ENCODE measurements around the gene BRME1. TPM values are rescaled to one million over a fixed set of nuclear protein-coding genes. Genes with fewer than 3 reads are reported as not detected.

The BRME1 gene
- total RNA-seq, 4 donors from 2014 or later: 0.19 to 1.0 (median 0.56) TPM

DNA sequence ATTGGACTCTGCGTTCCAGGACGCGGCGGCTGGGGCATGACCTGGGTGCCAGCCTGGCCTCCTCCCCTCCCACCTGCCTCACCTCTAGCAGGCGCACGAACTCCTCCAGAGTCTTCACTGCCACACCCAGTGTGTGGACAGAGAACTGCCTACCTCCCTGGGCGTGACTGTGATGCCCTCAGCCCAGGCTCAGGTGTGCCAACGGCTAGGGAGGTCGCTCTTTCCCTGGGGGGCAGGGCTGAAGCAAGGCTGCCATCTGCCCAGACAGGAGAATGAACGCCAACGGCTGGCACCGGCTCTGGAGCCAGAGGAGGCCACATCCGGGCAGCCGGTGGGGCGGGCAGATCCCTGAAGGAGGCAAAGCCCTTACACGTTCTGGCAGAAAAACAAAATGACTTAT lies 17.6 kb downstream of the BRME1 start:
- Histone ChIP-seq H3K4me1 (no peaks in the 10 kb centered on the region), H3K27me3 (no peaks in the 10 kb centered on the region), H3K36me3 (no peaks in the 10 kb centered on the region), H3K9me3 (no peaks in the 10 kb centered on the region), H3K4me3 (no peak overlapping the region), H3K27ac (no peak overlapping the region)
- intact Hi-C loops (cut with DNase I; ENCODE audit: low total_unique reads): no loop called here
- in situ Hi-C loops (cut with MboI; ENCODE audit: low sequenced_read_pairs in 4 of 4): loop anchor here (10.0 to 25.0 kb wide), 3 partner anchors 157 to 474 kb away; no protein-coding TSS in a partner anchor
- ATAC-seq (no peak), DNase-seq (no peak)
- TF ChIP-seq, protein P1, sequence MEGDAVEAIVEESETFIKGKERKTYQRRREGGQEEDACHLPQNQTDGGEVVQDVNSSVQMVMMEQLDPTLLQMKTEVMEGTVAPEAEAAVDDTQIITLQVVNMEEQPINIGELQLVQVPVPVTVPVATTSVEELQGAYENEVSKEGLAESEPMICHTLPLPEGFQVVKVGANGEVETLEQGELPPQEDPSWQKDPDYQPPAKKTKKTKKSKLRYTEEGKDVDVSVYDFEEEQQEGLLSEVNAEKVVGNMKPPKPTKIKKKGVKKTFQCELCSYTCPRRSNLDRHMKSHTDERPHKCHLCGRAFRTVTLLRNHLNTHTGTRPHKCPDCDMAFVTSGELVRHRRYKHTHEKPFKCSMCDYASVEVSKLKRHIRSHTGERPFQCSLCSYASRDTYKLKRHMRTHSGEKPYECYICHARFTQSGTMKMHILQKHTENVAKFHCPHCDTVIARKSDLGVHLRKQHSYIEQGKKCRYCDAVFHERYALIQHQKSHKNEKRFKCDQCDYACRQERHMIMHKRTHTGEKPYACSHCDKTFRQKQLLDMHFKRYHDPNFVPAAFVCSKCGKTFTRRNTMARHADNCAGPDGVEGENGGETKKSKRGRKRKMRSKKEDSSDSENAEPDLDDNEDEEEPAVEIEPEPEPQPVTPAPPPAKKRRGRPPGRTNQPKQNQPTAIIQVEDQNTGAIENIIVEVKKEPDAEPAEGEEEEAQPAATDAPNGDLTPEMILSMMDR (IDR thresholded peaks at IDR 0.05 in 4 of 5, conservative IDR thresholded peaks at IDR 0.05 in 1 of 5): no peak
- no peak for TF ChIP-seq POLR2A (IDR thresholded peaks at IDR 0.05)

DNA sequence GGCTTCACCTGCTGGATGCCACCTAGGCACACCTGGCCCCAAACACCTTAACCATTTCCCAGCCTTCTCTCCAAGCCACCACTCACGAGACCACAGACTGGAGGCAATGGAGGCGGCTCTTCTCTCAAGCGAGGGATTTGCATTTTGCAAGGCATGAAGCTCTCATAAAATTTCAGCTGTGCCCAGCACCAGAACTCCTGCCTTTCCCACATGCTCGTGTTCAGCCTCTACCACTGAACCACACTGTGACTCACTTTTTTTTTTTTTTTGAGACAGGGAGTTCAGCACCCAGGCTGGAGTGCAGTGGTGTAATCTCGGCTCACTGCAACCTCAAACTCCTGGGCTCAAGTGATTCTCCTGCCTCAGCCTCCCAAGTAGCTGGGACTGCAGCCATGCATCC lies 18.4 kb downstream of the BRME1 start:
- in situ Hi-C loops (cut with MboI; ENCODE audit: low sequenced_read_pairs in 4 of 4): loop anchor here (10.0 to 25.0 kb wide), 3 partner anchors 157 to 475 kb away; no protein-coding TSS in a partner anchor
- ATAC-seq (no peak), DNase-seq (no peak)
- H3K27me3 ChIP-seq: no peaks in the 10 kb centered on the region
- H3K9me3 ChIP-seq: no peaks in the 10 kb centered on the region
- no peak overlapping the region for H3K27ac ChIP-seq
- H3K36me3 ChIP-seq: no peaks in the 10 kb centered on the region
- no peak for TF ChIP-seq POLR2A (IDR thresholded peaks at IDR 0.05)
- TF ChIP-seq, protein P1 (IDR thresholded peaks at IDR 0.05 in 4 of 5, conservative IDR thresholded peaks at IDR 0.05 in 1 of 5): no peak
- intact Hi-C loops (cut with DNase I; ENCODE audit: low total_unique reads): no loop called here
- H3K4me1 ChIP-seq: no peaks in the 10 kb centered on the region
- no peak overlapping the region for H3K4me3 ChIP-seq

DNA sequence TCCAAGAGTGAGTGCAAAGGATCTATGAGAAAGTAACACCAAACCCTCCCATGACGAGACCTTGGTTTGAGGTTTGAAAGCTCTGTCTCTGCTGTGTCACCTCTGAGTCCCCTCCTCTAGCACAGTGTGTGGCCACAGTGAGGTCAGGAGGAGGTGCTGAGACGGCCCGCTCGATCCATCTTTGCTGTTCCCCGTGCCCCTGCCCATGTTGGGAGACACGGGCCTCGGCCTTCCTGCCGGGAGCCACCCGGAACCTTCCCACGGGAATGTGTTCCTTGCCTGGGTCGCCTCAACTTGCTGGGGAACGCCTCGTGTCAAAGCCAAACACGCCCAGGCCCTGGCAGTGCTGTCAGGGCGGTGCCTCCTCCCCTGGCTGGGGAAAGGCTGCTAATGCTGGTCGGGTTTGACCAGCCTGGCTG lies 18.9 kb downstream of the BRME1 start:
- no peaks in the 10 kb centered on the region for H3K27me3 ChIP-seq
- no peaks in the 10 kb centered on the region for H3K36me3 ChIP-seq
- H3K4me1 ChIP-seq: no peaks in the 10 kb centered on the region
- TF ChIP-seq, protein P1 (IDR thresholded peaks at IDR 0.05 in 4 of 5, conservative IDR thresholded peaks at IDR 0.05 in 1 of 5): no peak
- TF ChIP-seq POLR2A (IDR thresholded peaks at IDR 0.05): no peak
- DNase-seq: no peak
- H3K9me3 ChIP-seq: no peaks in the 10 kb centered on the region
- no peak for ATAC-seq
- H3K27ac ChIP-seq: no peak overlapping the region
- intact Hi-C loops (cut with DNase I; ENCODE audit: low total_unique reads) (no loop called here), in situ Hi-C loops (cut with MboI; ENCODE audit: low sequenced_read_pairs in 4 of 4) (loop anchor here (10.0 to 25.0 kb wide), 3 partner anchors 158 to 475 kb away; no protein-coding TSS in a partner anchor)
- H3K4me3 ChIP-seq: no peak overlapping the region

DNA sequence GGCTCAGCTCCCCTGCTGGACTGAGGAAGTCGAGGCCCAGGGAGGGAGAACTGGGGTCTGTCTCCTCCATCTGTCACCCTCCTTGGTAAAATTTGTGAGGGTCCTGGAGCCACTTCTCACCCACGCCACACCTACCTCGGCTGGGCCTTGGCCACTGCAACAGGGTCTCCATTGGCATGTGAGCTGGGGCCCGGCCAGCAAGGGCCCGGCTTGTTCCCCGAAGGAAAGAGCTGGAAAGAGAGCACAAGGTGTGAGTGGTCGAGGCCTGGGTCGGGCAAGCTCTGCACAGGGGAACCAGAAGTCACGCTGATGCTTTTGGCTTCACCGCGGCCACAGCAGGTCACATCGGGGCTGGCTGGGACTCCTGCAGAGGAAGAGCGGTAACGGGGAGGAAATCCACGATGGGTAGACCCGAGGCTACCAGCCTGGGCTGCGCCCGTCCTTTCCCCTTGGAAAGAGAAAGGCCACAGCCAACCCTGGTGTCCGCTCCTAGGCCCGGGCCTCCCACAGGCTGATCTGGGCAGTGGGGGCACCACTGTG lies 20.0 kb downstream of the BRME1 start:
- intact Hi-C loops (cut with DNase I; ENCODE audit: low total_unique reads): no loop called here
- Histone ChIP-seq H3K4me1 (peaks cover 3 to 4% of the 10 kb centered on the region in 2 donors), H3K27me3 (no peaks in the 10 kb centered on the region), H3K9me3 (no peaks in the 10 kb centered on the region), H3K4me3 (no peak overlapping the region), H3K36me3 (no peaks in the 10 kb centered on the region), H3K27ac (no peak overlapping the region)
- in situ Hi-C loops (cut with MboI; ENCODE audit: low sequenced_read_pairs in 4 of 4): loop anchor here (10.0 to 25.0 kb wide), 3 partner anchors 159 to 476 kb away; no protein-coding TSS in a partner anchor
- ATAC-seq (no peak), DNase-seq (no peak)
- TF ChIP-seq, protein P1 (IDR thresholded peaks at IDR 0.05 in 4 of 5, conservative IDR thresholded peaks at IDR 0.05 in 1 of 5): no peak
- no peak for TF ChIP-seq POLR2A (IDR thresholded peaks at IDR 0.05)
